ENCODE data around the gene ACAT2.
A peak's percentile ranks its signal among the peaks of the same experiment; 100 is the strongest.
"Not testable (repeated sequence)": the region's sequence is repeated elsewhere in the genome, so short reads cannot be mapped to it uniquely, and the experiment has no call there.

ACAT2 gene

GRCh38 chr6:159761873-159762680 lies at the start of gene ACAT2:
Gene ACAT2, plus strand, starts transcription at chr6:159762045. Its CDS starts 43 bp downstream, at chr6:159762088.
- Mint-ChIP-seq H3K4me3 (peak within 1 kb of the TSS; percentile 94), H3K27ac (peak within 1 kb of the TSS; percentile 95), H3K27me3 (no peaks in the 10 kb centered on the region), H3K36me3 (peaks cover 7% of the 10 kb centered on the region), H3K9me3 (ENCODE audit: low read depth) (no peaks in the 10 kb centered on the region), H3K4me1 (ENCODE audit: low read depth) (peaks cover 28% of the 10 kb centered on the region)

- H3K27me3 Mint-ChIP-seq, result not testable (repeated sequence)
Measured at GRCh38 chr6:159712389-159712788, 49.5 kb upstream of the ACAT2 start.

DNA sequence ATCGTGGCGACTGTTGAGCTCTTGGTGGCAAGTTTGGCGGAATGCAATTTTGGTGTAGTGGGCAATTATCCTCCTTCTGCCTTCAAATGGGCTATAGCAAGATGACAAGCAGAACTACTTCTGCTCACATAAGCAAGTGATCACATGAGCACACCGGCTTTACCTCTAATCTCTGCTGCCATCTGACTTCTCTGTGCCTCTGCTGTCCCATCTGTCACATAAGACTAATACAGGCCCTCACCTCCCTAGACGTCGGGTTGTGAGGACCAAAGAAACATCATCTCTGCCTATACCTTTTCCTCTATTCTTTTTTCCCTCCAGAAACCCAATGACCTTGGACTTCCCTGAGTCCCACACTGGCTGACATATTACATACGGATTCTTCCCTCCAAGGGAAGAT lies 47.9 kb upstream of the ACAT2 start:
- Mint-ChIP-seq H3K27ac (no peak overlapping the region), H3K9me3 (ENCODE audit: low read depth) (no peaks in the 10 kb centered on the region), H3K4me1 (ENCODE audit: low read depth) (peaks cover 4% of the 10 kb centered on the region), H3K27me3 (no peaks in the 10 kb centered on the region), H3K36me3 (no peaks in the 10 kb centered on the region), H3K4me3 (no peak overlapping the region)

More at GRCh38 chr6:159712389-159712788, 49.5 kb upstream of the ACAT2 start:
- H3K4me1 Mint-ChIP-seq (ENCODE audit: low read depth); H3K9me3 Mint-ChIP-seq (ENCODE audit: low read depth); H3K36me3 Mint-ChIP-seq; H3K27ac Mint-ChIP-seq; H3K4me3 Mint-ChIP-seq: not testable (repeated sequence)

DNA sequence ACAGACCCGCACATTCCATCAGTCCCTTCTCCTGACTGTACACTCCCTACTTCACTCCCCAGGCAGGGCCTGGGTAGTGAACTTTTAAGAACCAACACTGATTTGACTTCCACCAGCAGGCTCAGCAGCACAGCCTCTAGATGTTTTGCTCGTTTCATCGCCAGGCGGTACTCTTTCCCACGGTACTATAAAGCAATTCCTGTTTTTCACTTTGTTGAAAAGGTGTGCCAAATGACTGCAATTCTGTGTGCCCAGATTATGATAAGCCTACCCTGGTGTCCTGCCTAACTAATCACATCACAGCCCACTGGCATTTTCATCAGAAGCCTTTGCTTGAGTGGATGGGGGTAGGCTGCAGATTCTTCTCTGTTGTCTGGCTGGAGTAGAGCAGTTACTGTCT lies 47.4 kb upstream of the ACAT2 start:
- Mint-ChIP-seq H3K4me1 (ENCODE audit: low read depth) (peaks cover 4% of the 10 kb centered on the region), H3K27ac (no peak overlapping the region), H3K36me3 (no peaks in the 10 kb centered on the region), H3K27me3 (no peaks in the 10 kb centered on the region), H3K4me3 (no peak overlapping the region), H3K9me3 (ENCODE audit: low read depth) (no peaks in the 10 kb centered on the region)

- H3K36me3 Mint-ChIP-seq, result no peaks in the 10 kb centered on the region
- no peak overlapping the region for H3K4me3 Mint-ChIP-seq
- H3K27me3 Mint-ChIP-seq, result no peaks in the 10 kb centered on the region
- peaks cover 4% of the 10 kb centered on the region for H3K4me1 Mint-ChIP-seq (ENCODE audit: low read depth)
- H3K27ac Mint-ChIP-seq, result no peak overlapping the region
- no peaks in the 10 kb centered on the region for H3K9me3 Mint-ChIP-seq (ENCODE audit: low read depth)
Measured at GRCh38 chr6:159715166-159715565, 46.7 kb upstream of the ACAT2 start.

DNA sequence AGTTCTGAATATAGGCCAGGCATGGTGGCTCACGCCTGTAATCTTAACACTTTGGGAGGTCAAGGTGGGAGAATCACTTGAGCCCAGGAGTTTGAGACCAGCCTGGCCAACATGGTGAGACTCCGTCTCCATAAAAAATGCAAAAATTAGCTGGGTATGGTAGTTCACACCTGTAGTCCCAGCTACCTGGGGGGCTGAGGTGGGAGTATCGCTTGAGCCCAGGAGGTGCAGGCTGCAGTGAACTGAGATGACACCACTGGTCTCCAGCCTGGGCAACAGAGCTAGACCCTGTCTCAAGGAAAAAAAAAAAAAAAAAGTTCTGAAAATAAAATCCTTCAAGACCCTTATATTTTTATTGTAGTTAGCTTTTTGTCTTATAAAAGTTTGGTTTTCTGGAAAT lies 46.2 kb upstream of the ACAT2 start:
- Mint-ChIP-seq H3K9me3 (ENCODE audit: low read depth) (no peaks in the 10 kb centered on the region), H3K27ac (no peak overlapping the region), H3K4me3 (no peak overlapping the region), H3K36me3 (no peaks in the 10 kb centered on the region), H3K4me1 (ENCODE audit: low read depth) (peaks cover 4% of the 10 kb centered on the region), H3K27me3 (no peaks in the 10 kb centered on the region)

GRCh38 chr6:159716247-159717096 lies 45.4 kb upstream of the ACAT2 start:
- H3K9me3 Mint-ChIP-seq (ENCODE audit: low read depth), result no peaks in the 10 kb centered on the region
- no peaks in the 10 kb centered on the region for H3K36me3 Mint-ChIP-seq
- no peak overlapping the region for H3K27ac Mint-ChIP-seq
- no peak overlapping the region for H3K4me3 Mint-ChIP-seq
- H3K27me3 Mint-ChIP-seq, result no peaks in the 10 kb centered on the region
- H3K4me1 Mint-ChIP-seq (ENCODE audit: low read depth), result peaks cover 4% of the 10 kb centered on the region

DNA sequence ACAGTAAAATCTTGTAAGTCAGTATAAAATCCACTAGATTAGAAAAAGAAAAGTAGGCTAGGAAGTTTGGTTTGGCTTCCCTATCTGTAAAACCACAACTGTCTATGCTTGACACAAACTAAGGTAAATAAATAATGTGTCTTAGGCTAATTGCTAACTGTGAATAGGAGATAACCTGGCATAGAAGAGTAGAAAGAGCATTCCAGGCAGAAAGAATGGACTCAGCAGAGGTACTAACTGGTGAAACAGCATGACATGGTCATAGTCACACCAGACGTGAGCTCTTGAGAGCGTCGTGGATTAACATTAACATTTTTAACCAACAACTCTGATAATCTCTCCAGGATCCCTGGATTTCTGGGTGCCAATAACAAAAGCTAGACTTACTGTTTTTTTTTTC lies 43.2 kb upstream of the ACAT2 start:
- Mint-ChIP-seq H3K27me3 (no peaks in the 10 kb centered on the region), H3K9me3 (ENCODE audit: low read depth) (no peaks in the 10 kb centered on the region), H3K36me3 (peaks cover 9% of the 10 kb centered on the region), H3K4me3 (no peak overlapping the region), H3K4me1 (ENCODE audit: low read depth) (peaks cover 11% of the 10 kb centered on the region), H3K27ac (no peak overlapping the region)

DNA sequence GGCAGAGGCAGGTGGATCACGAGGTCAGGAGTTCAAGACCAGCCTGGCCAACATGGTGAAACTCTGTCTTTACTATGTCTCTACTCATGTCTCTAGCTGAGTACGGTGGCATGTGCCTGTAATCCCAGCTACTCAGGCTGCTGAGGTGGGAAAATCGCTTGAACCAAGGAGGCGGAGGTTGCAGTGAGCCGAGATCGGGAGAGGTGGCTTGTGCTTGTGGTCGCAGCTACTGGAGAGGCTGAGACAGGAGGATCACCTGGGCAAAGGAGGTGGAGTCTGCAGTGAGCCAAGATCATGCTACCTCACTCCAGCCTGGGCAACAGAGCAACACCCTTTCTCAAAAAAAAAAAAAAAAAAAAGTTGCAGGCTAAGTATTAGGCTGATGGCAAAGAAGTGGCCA lies 42.6 kb upstream of the ACAT2 start:
- Mint-ChIP-seq H3K9me3 (ENCODE audit: low read depth) (no peaks in the 10 kb centered on the region), H3K27me3 (no peaks in the 10 kb centered on the region), H3K4me1 (ENCODE audit: low read depth) (peaks cover 14% of the 10 kb centered on the region), H3K36me3 (peaks cover 9% of the 10 kb centered on the region), H3K4me3 (no peak overlapping the region), H3K27ac (no peak overlapping the region)

DNA sequence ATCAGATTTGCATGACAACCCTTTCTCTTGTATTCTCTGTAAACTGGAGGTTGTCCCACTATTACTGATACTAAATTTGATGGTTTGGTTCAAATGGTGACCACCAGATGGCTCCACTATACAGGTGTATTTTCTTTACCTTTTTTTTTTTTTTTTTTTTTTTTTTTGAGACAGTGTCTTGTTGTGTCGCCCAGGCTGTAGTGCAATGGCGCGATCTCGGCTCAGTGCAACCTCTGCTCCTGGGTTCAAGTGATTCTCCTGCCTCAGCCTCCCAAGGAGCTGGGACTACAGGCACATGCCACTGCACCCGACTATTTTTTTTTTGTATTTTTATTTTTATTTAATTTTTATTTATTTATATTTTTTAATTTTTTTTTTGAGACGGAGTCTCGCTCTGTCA lies 41.1 kb upstream of the ACAT2 start:
- Mint-ChIP-seq H3K27me3 (no peaks in the 10 kb centered on the region), H3K4me3 (no peak overlapping the region), H3K36me3 (peaks cover 9% of the 10 kb centered on the region), H3K27ac (no peak overlapping the region), H3K4me1 (ENCODE audit: low read depth) (peaks cover 21% of the 10 kb centered on the region), H3K9me3 (ENCODE audit: low read depth) (no peaks in the 10 kb centered on the region)

GRCh38 chr6:159721981-159722380 lies 39.9 kb upstream of the ACAT2 start:
- not testable (repeated sequence) for H3K9me3 Mint-ChIP-seq (ENCODE audit: low read depth); H3K4me3 Mint-ChIP-seq; H3K27ac Mint-ChIP-seq; H3K27me3 Mint-ChIP-seq
- peaks cover 12% of the 10 kb centered on the region for H3K36me3 Mint-ChIP-seq
- peaks cover 29% of the 10 kb centered on the region for H3K4me1 Mint-ChIP-seq (ENCODE audit: low read depth)

DNA sequence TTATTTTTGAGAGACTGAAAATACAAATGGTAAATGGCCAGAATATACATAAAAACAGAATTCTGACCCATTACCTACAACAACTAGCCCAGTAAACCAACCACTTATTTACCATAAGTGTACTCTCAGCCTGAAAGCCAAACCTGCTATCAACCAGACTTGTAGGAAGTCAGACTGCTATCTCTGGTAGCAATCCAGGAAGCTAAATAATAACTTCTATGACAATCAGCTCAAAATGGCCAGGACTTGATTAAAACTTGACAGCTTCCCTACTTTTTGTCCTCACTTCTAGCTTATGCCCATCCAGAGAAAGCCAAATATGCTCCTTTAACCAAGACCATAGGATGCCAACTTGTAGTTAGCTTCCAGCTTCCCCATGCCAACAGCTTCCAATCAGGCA lies 39.2 kb upstream of the ACAT2 start:
- H3K36me3 Mint-ChIP-seq, result peaks cover 12% of the 10 kb centered on the region
- no peak overlapping the region for H3K4me3 Mint-ChIP-seq
- no peaks in the 10 kb centered on the region for H3K27me3 Mint-ChIP-seq

GRCh38 chr6:159723259-159723658 lies 38.6 kb upstream of the ACAT2 start:
- H3K4me3 Mint-ChIP-seq, result no peak overlapping the region
- H3K27ac Mint-ChIP-seq, result peak overlapping the region; percentile 30
- H3K27me3 Mint-ChIP-seq, result no peaks in the 10 kb centered on the region
- H3K9me3 Mint-ChIP-seq (ENCODE audit: low read depth), result no peaks in the 10 kb centered on the region
- peaks cover 15% of the 10 kb centered on the region for H3K36me3 Mint-ChIP-seq
- H3K4me1 Mint-ChIP-seq (ENCODE audit: low read depth), result peaks cover 29% of the 10 kb centered on the region

More for the DNA sequence above, 39.2 kb upstream of the ACAT2 start:
- Mint-ChIP-seq H3K27ac (no peak overlapping the region), H3K4me1 (ENCODE audit: low read depth) (peaks cover 29% of the 10 kb centered on the region), H3K9me3 (ENCODE audit: low read depth) (no peaks in the 10 kb centered on the region)

DNA sequence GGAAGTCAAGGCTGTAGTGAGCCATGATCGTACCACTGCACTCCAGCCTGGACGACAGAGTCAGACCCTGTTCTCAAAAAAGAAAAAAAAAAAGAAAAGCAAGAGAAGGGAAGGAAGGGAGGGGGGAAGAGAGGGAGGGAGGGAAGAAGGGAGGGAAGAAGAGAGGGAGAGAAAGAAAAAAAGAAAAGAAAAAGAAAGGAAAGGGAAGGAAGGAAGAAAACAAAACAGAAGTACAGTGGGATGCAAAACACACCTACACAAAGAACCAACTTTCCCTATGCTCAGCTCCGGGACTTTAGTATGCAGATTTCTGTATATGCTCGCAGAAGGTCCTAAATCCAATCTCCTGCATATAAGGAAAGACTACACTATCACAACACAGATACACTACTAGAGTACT lies 37.1 kb upstream of the ACAT2 start:
- H3K4me3 Mint-ChIP-seq, result peak overlapping the region; percentile 46
- H3K36me3 Mint-ChIP-seq, result peaks cover 18% of the 10 kb centered on the region
- H3K27ac Mint-ChIP-seq, result peak overlapping the region; percentile 41
- H3K27me3 Mint-ChIP-seq, result no peaks in the 10 kb centered on the region
- no peaks in the 10 kb centered on the region for H3K9me3 Mint-ChIP-seq (ENCODE audit: low read depth)
- H3K4me1 Mint-ChIP-seq (ENCODE audit: low read depth), result peaks cover 39% of the 10 kb centered on the region

DNA sequence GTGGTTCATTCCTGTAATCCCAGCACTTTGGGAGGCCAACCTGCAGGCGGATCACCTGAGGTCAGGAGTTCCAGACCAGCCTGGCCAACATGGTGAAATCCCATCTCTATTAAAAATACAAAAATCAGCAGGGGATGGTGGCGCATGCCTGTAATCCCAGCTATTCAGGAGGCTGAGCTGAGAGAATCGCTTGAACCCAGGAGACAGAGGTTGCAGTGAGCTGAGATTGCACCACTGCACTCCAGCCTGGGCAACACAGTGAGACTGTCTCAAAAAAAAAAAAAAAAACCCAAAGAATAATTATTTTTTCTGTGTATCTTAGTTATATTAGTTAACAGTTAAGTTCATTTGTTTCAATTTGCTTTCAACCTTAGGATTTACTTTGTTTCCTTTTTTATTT lies 36.6 kb upstream of the ACAT2 start:
- peak overlapping the region; percentile 41 for H3K27ac Mint-ChIP-seq

More for the DNA sequence above, 36.6 kb upstream of the ACAT2 start:
- H3K27me3 Mint-ChIP-seq; H3K9me3 Mint-ChIP-seq (ENCODE audit: low read depth): not testable (repeated sequence)
- peak overlapping the region; percentile 46 for H3K4me3 Mint-ChIP-seq
- H3K4me1 Mint-ChIP-seq (ENCODE audit: low read depth), result peaks cover 43% of the 10 kb centered on the region
- peaks cover 18% of the 10 kb centered on the region for H3K36me3 Mint-ChIP-seq

All from activated naive CD8-positive, alpha-beta T cell (primary cell).